WI38 (cell line): ENCODE measurements around the gene VSTM1.

Experiments used
- H3K4me3 ChIP-seq: 2 replicates; pipeline ENCODE4 v1.5.1; 2011; ENCODE audit warnings: low read depth, mild to moderate bottlenecking, control low read depth, low read length
- CTCF ChIP-seq: IDR thresholded peaks from 2 replicates; pipeline ENCODE4 v1.5.1; 2012; ENCODE audit warnings: low read depth, mild to moderate bottlenecking, control low read depth, low read length

Gene VSTM1

GRCh38 chr19:54021932-54022331 lies 41.8 kb downstream of the VSTM1 start:
- TF ChIP-seq CTCF, result no peak
- no peak overlapping the region for H3K4me3 ChIP-seq

- TF ChIP-seq CTCF, result no peak
- H3K4me3 ChIP-seq, result no peak overlapping the region
These were observed 42.3 kb downstream of the VSTM1 start for GRCh38 chr19:54021363-54021762.

GRCh38 chr19:54017261-54017660 lies 46.4 kb downstream of the VSTM1 start:
- no peak for TF ChIP-seq CTCF
- no peak overlapping the region for H3K4me3 ChIP-seq

- H3K4me3 ChIP-seq, result no peak overlapping the region
- no peak for TF ChIP-seq CTCF
These were observed 48.7 kb downstream of the VSTM1 start for GRCh38 chr19:54014920-54015560.

- no peak overlapping the region for H3K4me3 ChIP-seq
- TF ChIP-seq CTCF, result no peak
These were observed 49.8 kb downstream of the VSTM1 start for GRCh38 chr19:54013866-54014265.

GRCh38 chr19:54011507-54012211 lies 52.0 kb downstream of the VSTM1 start:
- no peak overlapping the region for H3K4me3 ChIP-seq
- no peak for TF ChIP-seq CTCF

GRCh38 chr19:54010474-54010873 lies 53.2 kb downstream of the VSTM1 start:
- TF ChIP-seq CTCF, result no peak
- H3K4me3 ChIP-seq, result no peak overlapping the region
